ENCODE results near the gene RAB39B.

Gene RAB39B

DNA sequence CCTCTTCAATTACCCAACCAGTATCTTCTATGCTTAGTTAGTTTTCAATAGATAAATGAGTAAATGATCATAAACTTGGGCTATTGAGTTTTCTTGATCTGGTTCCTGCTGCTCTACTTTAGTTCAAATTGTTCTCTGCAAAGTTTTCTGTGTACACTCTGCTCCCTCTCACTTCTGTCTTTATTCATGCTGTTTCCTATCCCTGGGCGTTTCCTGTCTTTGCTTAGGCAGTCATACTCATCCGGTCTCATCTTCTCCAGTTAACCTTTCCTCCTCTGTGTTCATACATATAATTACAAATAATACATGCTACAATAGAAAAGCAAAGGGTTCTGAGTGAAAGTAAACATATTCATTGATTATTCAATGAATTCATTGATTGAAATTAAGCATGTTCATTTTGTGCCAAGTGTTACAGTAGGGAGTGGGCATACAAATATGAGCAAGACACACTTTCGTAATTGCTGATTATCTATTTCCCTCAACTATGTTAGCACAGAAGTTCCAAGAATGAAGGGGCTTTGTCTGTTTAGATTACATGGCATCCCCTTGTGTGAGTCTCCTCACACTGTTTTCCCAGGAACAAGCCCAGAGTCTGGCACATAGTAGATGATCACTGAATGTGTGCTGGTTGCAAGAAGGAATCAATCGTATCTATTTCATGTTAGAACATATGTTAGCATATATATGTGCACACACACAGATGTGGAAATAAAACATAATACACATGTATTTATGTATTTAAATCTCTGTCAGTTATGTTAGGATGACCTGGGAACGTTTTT lies 1.1 kb downstream of the RAB39B start:
- DNase-seq (ENCODE audit: extremely low read depth, low read depth): no peak
- TF ChIP-seq, protein P1, sequence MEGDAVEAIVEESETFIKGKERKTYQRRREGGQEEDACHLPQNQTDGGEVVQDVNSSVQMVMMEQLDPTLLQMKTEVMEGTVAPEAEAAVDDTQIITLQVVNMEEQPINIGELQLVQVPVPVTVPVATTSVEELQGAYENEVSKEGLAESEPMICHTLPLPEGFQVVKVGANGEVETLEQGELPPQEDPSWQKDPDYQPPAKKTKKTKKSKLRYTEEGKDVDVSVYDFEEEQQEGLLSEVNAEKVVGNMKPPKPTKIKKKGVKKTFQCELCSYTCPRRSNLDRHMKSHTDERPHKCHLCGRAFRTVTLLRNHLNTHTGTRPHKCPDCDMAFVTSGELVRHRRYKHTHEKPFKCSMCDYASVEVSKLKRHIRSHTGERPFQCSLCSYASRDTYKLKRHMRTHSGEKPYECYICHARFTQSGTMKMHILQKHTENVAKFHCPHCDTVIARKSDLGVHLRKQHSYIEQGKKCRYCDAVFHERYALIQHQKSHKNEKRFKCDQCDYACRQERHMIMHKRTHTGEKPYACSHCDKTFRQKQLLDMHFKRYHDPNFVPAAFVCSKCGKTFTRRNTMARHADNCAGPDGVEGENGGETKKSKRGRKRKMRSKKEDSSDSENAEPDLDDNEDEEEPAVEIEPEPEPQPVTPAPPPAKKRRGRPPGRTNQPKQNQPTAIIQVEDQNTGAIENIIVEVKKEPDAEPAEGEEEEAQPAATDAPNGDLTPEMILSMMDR (IDR thresholded peaks at IDR 0.05; ENCODE audit: low read depth, low read length): no peak

DNA sequence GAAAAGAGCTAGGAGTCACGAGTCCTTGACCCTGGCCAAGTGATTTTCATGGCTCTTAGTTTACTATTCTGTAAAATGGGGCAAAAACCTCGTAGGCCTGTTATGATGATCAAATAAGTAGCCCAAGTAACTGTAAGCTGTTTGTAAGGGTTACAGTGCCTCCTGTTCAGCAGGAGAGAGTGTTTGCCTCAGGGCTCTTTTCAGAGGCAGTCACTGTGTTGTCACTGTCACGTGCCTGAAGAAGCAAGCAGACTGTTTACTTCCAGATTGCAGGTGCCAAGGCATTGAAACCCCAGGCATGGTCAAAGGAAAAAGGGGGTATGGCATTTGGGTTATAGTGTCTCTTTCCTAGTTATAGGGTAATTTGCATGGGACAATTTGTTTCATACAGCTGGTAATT lies 4.5 kb downstream of the RAB39B start:
- TF ChIP-seq, protein P1 (IDR thresholded peaks at IDR 0.05; ENCODE audit: low read depth, low read length): no peak

DNA sequence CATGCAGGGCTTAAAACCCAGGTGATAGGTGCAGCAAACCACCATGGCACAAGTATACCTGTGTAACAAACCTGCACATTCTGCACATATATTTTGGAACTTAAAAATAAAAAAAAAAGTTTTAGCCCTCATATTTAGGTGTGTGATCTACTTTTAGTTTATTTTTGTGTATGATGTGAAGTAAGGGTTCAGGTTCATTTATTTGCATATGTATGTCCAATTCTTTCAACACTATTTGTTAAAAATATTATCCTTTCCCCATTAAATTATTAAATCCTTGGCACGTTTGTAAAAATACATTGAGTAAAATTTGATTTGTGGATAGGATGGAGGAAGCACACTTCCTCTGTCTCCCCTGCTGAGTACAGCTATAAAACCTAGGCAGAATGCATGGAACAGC lies 12.9 kb downstream of the RAB39B start:
- TF ChIP-seq, protein P1 (IDR thresholded peaks at IDR 0.05; ENCODE audit: low read depth, low read length): no peak
- no peak for DNase-seq (ENCODE audit: extremely low read depth, low read depth)

More for the DNA sequence above, 4.5 kb downstream of the RAB39B start:
- no peak for DNase-seq (ENCODE audit: extremely low read depth, low read depth)

DNA sequence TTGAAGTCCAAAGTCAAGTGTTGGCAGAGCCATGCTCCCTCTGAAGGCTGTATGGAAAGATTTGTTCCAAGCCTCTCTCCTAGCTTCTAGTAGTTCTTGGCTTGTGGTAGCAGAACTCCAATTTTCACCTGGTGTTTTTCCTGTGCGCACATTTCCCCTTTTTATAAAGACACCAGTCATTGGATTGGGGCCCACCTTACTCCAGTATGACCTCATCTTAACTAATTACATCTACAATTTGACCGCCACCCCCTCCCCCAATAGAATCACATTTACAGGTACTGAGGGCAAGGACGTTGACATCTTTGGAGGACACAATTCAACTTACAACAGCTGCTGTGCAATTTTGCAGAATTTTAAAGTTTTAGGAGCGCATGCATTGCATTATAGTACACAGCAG lies 16.8 kb downstream of the RAB39B start:
- no peak for DNase-seq (ENCODE audit: extremely low read depth, low read depth)

DNA sequence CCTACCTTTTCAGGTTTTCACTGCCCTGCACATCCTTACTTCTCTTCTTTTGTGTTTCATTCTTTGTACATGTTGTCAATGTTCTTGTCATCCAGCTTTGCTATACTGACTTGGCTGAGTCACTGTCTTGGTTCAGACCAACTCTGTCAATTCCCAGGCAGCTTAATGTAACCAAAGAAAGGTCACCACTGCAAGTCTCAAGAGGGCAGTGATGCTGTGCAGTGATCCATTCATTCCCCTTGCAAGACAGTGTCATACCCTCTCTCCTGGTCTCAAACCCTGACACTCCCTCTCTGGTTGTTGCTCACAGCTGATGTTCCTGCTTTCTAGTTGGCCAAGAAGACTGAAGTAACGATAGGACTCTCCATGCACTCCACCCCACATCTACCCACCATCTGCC lies 17.5 kb downstream of the RAB39B start:
- TF ChIP-seq, protein P1 (IDR thresholded peaks at IDR 0.05; ENCODE audit: low read depth, low read length): no peak
- DNase-seq (ENCODE audit: extremely low read depth, low read depth): no peak

More for the DNA sequence above, 16.8 kb downstream of the RAB39B start:
- TF ChIP-seq, protein P1 (IDR thresholded peaks at IDR 0.05; ENCODE audit: low read depth, low read length): no peak

DNA sequence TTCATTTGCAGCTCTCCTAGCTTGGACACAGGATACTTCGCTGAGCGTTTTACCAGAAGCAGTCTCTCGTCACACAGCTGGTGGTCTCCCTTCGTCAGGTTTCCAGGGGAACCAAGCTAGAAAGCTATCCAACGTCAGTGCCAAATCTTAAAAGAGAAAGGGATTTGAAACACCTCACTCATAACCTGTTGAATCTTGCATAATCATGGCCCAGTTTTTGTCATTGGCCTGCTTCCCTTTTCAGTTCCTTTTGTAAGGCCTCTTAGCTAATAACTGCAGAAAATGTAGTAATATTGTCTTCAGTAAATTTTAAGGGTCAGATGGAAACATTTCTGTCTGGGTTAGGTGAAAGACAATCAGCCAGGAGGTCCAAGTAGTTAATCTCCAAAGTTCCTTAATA lies 22.0 kb downstream of the RAB39B start:
- TF ChIP-seq, protein P1 (IDR thresholded peaks at IDR 0.05; ENCODE audit: low read depth, low read length): no peak
- no peak for DNase-seq (ENCODE audit: extremely low read depth, low read depth)

DNA sequence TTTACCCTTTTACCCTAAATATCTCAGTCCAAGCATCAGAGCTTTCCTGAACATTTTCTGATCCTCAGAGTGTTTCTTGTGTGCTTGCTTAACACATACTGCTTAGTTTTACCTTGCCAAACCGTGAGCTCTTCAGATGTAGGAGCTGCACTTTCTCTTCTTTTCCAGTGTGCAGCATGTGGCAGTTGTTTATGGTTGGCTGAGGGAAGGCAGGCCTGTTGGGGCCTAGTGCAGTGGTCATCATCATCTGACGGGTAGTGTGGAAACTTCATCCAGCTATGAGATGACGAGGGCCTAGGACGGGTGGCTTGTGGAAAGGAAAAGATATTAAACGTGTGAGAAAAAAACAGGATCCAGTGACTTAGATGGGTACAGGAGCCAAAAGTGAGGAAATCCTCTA lies 26.6 kb downstream of the RAB39B start:
- no peak for DNase-seq (ENCODE audit: extremely low read depth, low read depth)
- TF ChIP-seq, protein P1 (IDR thresholded peaks at IDR 0.05; ENCODE audit: low read depth, low read length): no peak

Measured in AG09319 (cell line).